Natural killer cell (primary cell): Measurements from ENCODE around the gene ZSCAN12. TPM values are rescaled to one million over a fixed set of nuclear protein-coding genes. Genes with fewer than 3 reads are reported as not detected.

ENCODE experiments used
- ATAC-seq, 3 donors: fragments of 150-1000 bp in 2 of 3; fragments of 200-7000 bp in 1 of 3; cut with Tn5 transposase; 1 replicate in 1 of 3; 2 replicates in 2 of 3; pipeline ENCODE4 v1.10.0; 2021; ENCODE audit warnings: mild to moderate bottlenecking in 2 of 3, moderate library complexity in 2 of 3
- DNase-seq, 2 donors: peaks; one replicate each; pipeline versions ENCODE4 v3.0.0 to v3.0.0-alpha.2; 2013 to 2021; ENCODE audit warnings: mixed read lengths in 1 of 2
- H3K27ac ChIP-seq: one replicate; pipeline ENCODE4 v1.5.1; 2013; ENCODE audit warnings: mild to moderate bottlenecking, low read length
- H3K27me3 ChIP-seq: one replicate; pipeline ENCODE4 v1.6.1; 2013; ENCODE audit warnings: low read length; ENCODE audit not compliant: control insufficient read depth, insufficient read depth
- H3K36me3 ChIP-seq: one replicate; pipeline ENCODE4 v1.6.1; 2013; ENCODE audit warnings: low read length; ENCODE audit not compliant: control insufficient read depth, insufficient read depth
- H3K4me1 ChIP-seq: one replicate; pipeline ENCODE4 v1.6.1; 2013; ENCODE audit warnings: low read length; ENCODE audit not compliant: control insufficient read depth, insufficient read depth
- H3K4me3 ChIP-seq: one replicate; pipeline ENCODE4 v1.5.1; 2013; ENCODE audit warnings: low read length
- H3K9me3 ChIP-seq: one replicate; pipeline ENCODE4 v1.6.1; 2013; ENCODE audit warnings: low read length; ENCODE audit not compliant: control insufficient read depth, insufficient read depth
- H3K27ac Mint-ChIP-seq, 2 donors: one replicate each; pipeline ENCODE4 v1.8.0; 2022; ENCODE audit warnings: mild to moderate bottlenecking in 2 of 2, mixed read lengths in 2 of 2, moderate library complexity in 1 of 2
- H3K27me3 Mint-ChIP-seq, 2 donors: one replicate each; pipeline ENCODE4 v1.8.0; 2022; ENCODE audit warnings: low read depth in 2 of 2, mixed read lengths in 2 of 2
- H3K36me3 Mint-ChIP-seq: one replicate; pipeline ENCODE4 v1.8.0; 2022; ENCODE audit warnings: mixed read lengths
- H3K4me1 Mint-ChIP-seq, 2 donors: one replicate each; pipeline ENCODE4 v1.8.0; 2022; ENCODE audit warnings: mixed read lengths in 2 of 2
- H3K4me3 Mint-ChIP-seq: one replicate; pipeline ENCODE4 v1.8.0; 2022; ENCODE audit warnings: mild to moderate bottlenecking, moderate library complexity, mixed read lengths
- H3K9me3 Mint-ChIP-seq, 2 donors: one replicate each; pipeline ENCODE4 v1.8.0; 2022; ENCODE audit warnings: mixed read lengths in 2 of 2
- CTCF ChIP-seq: fragments of 200-600 bp; IDR thresholded peaks from one replicate; pipeline ENCODE4 v1.8.0; 2022; ENCODE audit warnings: antibody characterized with exemption
- WGBS: methylation state at CpG from one replicate; pipeline ENCODE4 v1.1.7; 2013; ENCODE audit warnings: missing lambda C conversion rate; ENCODE audit not compliant: insufficient coverage; 5-methylcytosine and 5-hydroxymethylcytosine counted together
- intact Hi-C: fragments of 100-400 bp; cut with micrococcal nuclease; formaldehyde crosslinking; loops from one replicate; pipeline ENCODE4 v1.14.2; 2022
- total RNA-seq, 4 donors: library from RNA; stranded (reverse); fragments of 120-200 nt in 1 of 4; gene quantifications; one replicate each; pipeline versions ENCODE4 v1.2.3 to v1.2.4, GENCODE V29; 2013 to 2022

Gene ZSCAN12
- total RNA-seq, 3 donors from 2014 or later (not counting 1 experiment from before 2014, with no cell fraction given): 3.5 to 4.9 (median 3.9) TPM

GRCh38 chr6:28330041-28330440, 69.5 kb downstream of the ZSCAN12 start:
- Histone ChIP-seq H3K27ac (no peak overlapping the region), H3K4me3 (no peak overlapping the region), H3K27me3 (no peaks in the 10 kb centered on the region), H3K9me3 (peaks cover 24% of the 10 kb centered on the region), H3K4me1 (peaks cover 3% of the 10 kb centered on the region), H3K36me3 (peaks cover 3% of the 10 kb centered on the region)
- no peak for DNase-seq
- H3K4me1 Mint-ChIP-seq: peaks cover 0 to 14% of the 10 kb centered on the region in 2 donors
- no peak for ATAC-seq
- intact Hi-C loops: no loop called here
- H3K9me3 Mint-ChIP-seq: peaks cover 7 to 18% of the 10 kb centered on the region in 2 donors
- H3K27me3 Mint-ChIP-seq: no peaks in the 10 kb centered on the region
- no CpG with 5 or more reads among the region's 1 CpG for WGBS
- no peak overlapping the region for H3K4me3 Mint-ChIP-seq
- peaks cover 23% of the 10 kb centered on the region for H3K36me3 Mint-ChIP-seq
- TF ChIP-seq CTCF: no peak
- no peak overlapping the region for H3K27ac Mint-ChIP-seq

Other genes with a start within 250 kb of the ZSCAN12 start
- 10 to 100 TPM; 17.7 to 20.0 (median 18.7) TPM for gene ZSCAN9, start 174.5 kb downstream of the ZSCAN12 start, total RNA-seq
- 1 to 10 TPM; 1.6 to 4.2 (median 2.9) TPM for gene ZKSCAN4, start 147.5 kb downstream of the ZSCAN12 start, total RNA-seq
- under 1 TPM in 2 of 3 donors, not detected in 1; 0.31 to 0.36 TPM for gene NKAPL, start 140.4 kb downstream of the ZSCAN12 start, total RNA-seq
- 10 to 100 TPM; 13.7 to 24.4 (median 15.4) TPM for gene ZSCAN26, start 132.6 kb downstream of the ZSCAN12 start, total RNA-seq
- gene PGBD1, start 118.2 kb downstream of the ZSCAN12 start, total RNA-seq: 1 to 10 TPM; 1.1 to 1.5 (median 1.1) TPM
- gene ZSCAN31, start 63.6 kb downstream of the ZSCAN12 start, total RNA-seq: 1 to 10 TPM in 1 of 3 donors, under 1 TPM in 2; 0.65 to 2.2 (median 0.72) TPM
- gene ZKSCAN3, start 49.8 kb downstream of the ZSCAN12 start, total RNA-seq: 1 to 10 TPM; 3.1 to 6.0 (median 4.7) TPM
- gene ZSCAN23, start 43.7 kb upstream of the ZSCAN12 start, total RNA-seq: under 1 TPM in 2 of 3 donors, not detected in 1; 0.36 to 0.55 TPM
- not detected for gene GPX6, start 116.0 kb upstream of the ZSCAN12 start, total RNA-seq
- not detected for gene GPX5, start 126.1 kb upstream of the ZSCAN12 start, total RNA-seq